K562 (cell line): ENCODE measurements around the gene RBBP8. TPM values are rescaled to one million over a fixed set of nuclear protein-coding genes. Genes with fewer than 3 reads are reported as not detected.

ENCODE experiments used
- ATAC-seq: fragments of 200-7000 bp; cut with Tn5 transposase; 3 replicates; pipeline ENCODE4 v1.9.1; 2020; ENCODE audit warnings: moderate library complexity
- BruUV-seq: library from RNA; stranded (reverse); fragments of 400-500 nt; replicated peaks from 2 replicates; lab custom pipeline; 2021; lab: Mats Ljungman, UMichigan
- CTCF ChIA-PET: fragments of 300-600 bp; formaldehyde crosslinking; extraction: SDS; loops from one replicate; lab custom pipeline; 2021; ENCODE audit warnings: low intra/inter-chr PET ratio; lab: Yijun Ruan, JAX
- POLR2A ChIA-PET: fragments of 300-600, 350-650 bp; sonication (Branson Sonifier 250); formaldehyde crosslinking; extraction: SDS; loops from one replicate; lab custom pipeline; 2021; ENCODE audit warnings: antibody characterized with exemption, inconsistent platforms; lab: Yijun Ruan, JAX
- DNase-seq, 4 experiments: peaks; one replicate each; pipeline versions ENCODE4 v3.0.0 to v3.0.0-alpha.2; 2011 to 2018; ENCODE audit warnings: low spot score in 3 of 4, mixed read lengths in 3 of 4; ENCODE audit errors: extremely low read depth in 1 of 4
- FAIRE-seq: peaks from 2 replicates; lab custom pipeline; 2011; peaks lifted over from hg19 to GRCh38; lab: Jason Lieb, UNC
- H2AFZ ChIP-seq: 2 replicates; pipeline ENCODE4 v1.6.0; 2011; ENCODE audit warnings: low read depth, low read length, control low read depth, inconsistent platforms
- H3K27ac ChIP-seq: fragments of 200-600 bp; 3 replicates; pipeline ENCODE4 v1.8.0; 2011; ENCODE audit warnings: low read depth, mild to moderate bottlenecking, control low read depth, inconsistent platforms, low read length, moderate library complexity, mixed read lengths; ENCODE audit errors: extremely low read depth
- H3K27me3 ChIP-seq, 2 experiments: fragments of 300-600 bp in 1 of 2; 2 replicates in 1 of 2; 3 replicates in 1 of 2; pipeline versions ENCODE4 v1.6.0 to v1.8.0; 2011; ENCODE audit warnings: inconsistent platforms in 2 of 2, low read length in 2 of 2, mild to moderate bottlenecking in 1 of 2, mixed read lengths in 1 of 2, moderate library complexity in 1 of 2; ENCODE audit not compliant: control insufficient read depth in 2 of 2, insufficient read depth in 2 of 2
- H3K36me3 ChIP-seq: fragments of 300-600 bp; 3 replicates; pipeline ENCODE4 v1.8.0; 2011; ENCODE audit warnings: mild to moderate bottlenecking, low read length, inconsistent platforms; ENCODE audit not compliant: control insufficient read depth, insufficient read depth
- H3K4me1 ChIP-seq, 2 experiments: fragments of 200-600 bp in 1 of 2; replicated peaks in 1 of 2; 2 replicates in 1 of 2; 3 replicates in 1 of 2; pipeline versions ENCODE4 v1.5.1 to v1.8.0; 2011; ENCODE audit warnings: inconsistent platforms in 2 of 2, low read length in 2 of 2, mild to moderate bottlenecking in 1 of 2, mixed read lengths in 1 of 2, moderate library complexity in 1 of 2; ENCODE audit not compliant: control insufficient read depth in 2 of 2, insufficient read depth in 2 of 2
- H3K4me2 ChIP-seq: 2 replicates; pipeline ENCODE4 v1.6.1; 2011; ENCODE audit warnings: low read length, control low read depth, inconsistent platforms, mixed read lengths; ENCODE audit not compliant: insufficient read depth
- H3K4me3 ChIP-seq: fragments of 200-600 bp; sonication (generic), shearing (Covaris generic); 2 replicates; pipeline ENCODE4 v1.5.1; 2016; ENCODE audit warnings: control low read depth, inconsistent platforms
- H3K79me2 ChIP-seq: fragments of 200-600 bp; 3 replicates; pipeline ENCODE4 v1.8.0; 2011; ENCODE audit warnings: low read length, inconsistent platforms; ENCODE audit not compliant: control insufficient read depth, insufficient read depth
- H3K9ac ChIP-seq, 2 experiments: 2 replicates each; pipeline versions ENCODE4 v1.6.0 to v1.6.1; 2011; ENCODE audit warnings: low read depth in 2 of 2, low read length in 2 of 2, control low read depth in 1 of 2, inconsistent platforms in 1 of 2, mild to moderate bottlenecking in 1 of 2, mixed read lengths in 1 of 2; ENCODE audit not compliant: insufficient read depth in 1 of 2
- H3K9me1 ChIP-seq: one replicate; pipeline ENCODE4 v1.6.0; 2011; ENCODE audit warnings: inconsistent platforms, mild to moderate bottlenecking, low read length, moderate library complexity; ENCODE audit not compliant: control insufficient read depth, insufficient read depth
- H3K9me3 ChIP-seq: replicated peaks from 2 replicates; pipeline ENCODE4 v1.5.1; 2011; ENCODE audit warnings: low read depth, low read length, inconsistent platforms; ENCODE audit not compliant: control insufficient read depth, insufficient read depth
- H4K20me1 ChIP-seq: replicated peaks from 2 replicates; pipeline ENCODE4 v1.6.1; 2011; ENCODE audit warnings: low read length, inconsistent platforms, mixed read lengths; ENCODE audit not compliant: control insufficient read depth, insufficient read depth
- CHCHD3 ChIP-seq: fragments of 250-450 bp; sonication (Bioruptor Pico); IDR thresholded peaks from 2 replicates; pipeline ENCODE4 v2.1.2; 2022; ENCODE audit warnings: mild to moderate bottlenecking
- JUND ChIP-seq, 2 experiments: IDR thresholded peaks; 2 replicates in 1 of 2; 3 replicates in 1 of 2; pipeline ENCODE4 v1.6.1; 2011; ENCODE audit warnings: borderline replicate concordance in 2 of 2, low read depth in 2 of 2, low read length in 2 of 2, improper control_type of control experiment in 1 of 2, missing biosample characterization in 1 of 2, missing genetic modification characterization in 1 of 2, missing genetic modification reagents in 1 of 2
- SNIP1 ChIP-seq: fragments of 450-650 bp; IDR thresholded peaks from 2 replicates; pipeline ENCODE4 v1.7.1; 2017; ENCODE audit warnings: low read depth, mild to moderate bottlenecking
- SRSF3 ChIP-seq: fragments of 200-400 bp; formaldehyde crosslinking; IDR thresholded peaks from 2 replicates; pipeline ENCODE4 v1.6.1; 2016; ENCODE audit warnings: mild to moderate bottlenecking, low read length, moderate library complexity; ENCODE audit not compliant: insufficient read depth
- STAG1 ChIP-seq: sonication (generic); formaldehyde crosslinking; IDR thresholded peaks from 2 replicates; pipeline ENCODE4 v1.5.0; 2020; ENCODE audit warnings: missing genetic modification reagents, borderline replicate concordance
- U2AF1 ChIP-seq: fragments of 200-400 bp; formaldehyde crosslinking; optimal IDR thresholded peaks from 2 replicates; pipeline ENCODE3; 2017; ENCODE audit warnings: mild to moderate bottlenecking, low read depth, low read length, moderate library complexity
- ZNF780A ChIP-seq: fragments of 250-450 bp; sonication (Bioruptor Pico); IDR thresholded peaks from 2 replicates; pipeline ENCODE4 v1.5.0; 2021; ENCODE audit warnings: mild to moderate bottlenecking
- WGBS: fragments of 100-300 bp; shearing (Covaris generic); methylation state at CpG from one replicate; pipeline ENCODE4 v1.1.6; 2016; ENCODE audit warnings: low coverage, mixed read lengths; ENCODE audit not compliant: insufficient coverage; ENCODE audit errors: missing lambda C conversion rate; 5-methylcytosine and 5-hydroxymethylcytosine counted together
- in situ Hi-C: fragments of 300-500 bp; cut with MboI; formaldehyde crosslinking; loops from 4 replicates; pipeline ENCODE4 v1.15.0; 2018; ENCODE audit warnings: inconsistent platforms, mixed read lengths
- intact Hi-C: fragments of 100-400 bp; cut with micrococcal nuclease; formaldehyde crosslinking; loops from 2 replicates; pipeline ENCODE4 v1.14.2; 2022
- polyA plus RNA-seq, 8 experiments: library from polyadenylated mRNA; depleted of rRNA in 4 of 8; stranded (reverse) in 5 of 8; unstranded in 3 of 8; fragments of >200 nt; fragmentation: Nextera tagmentation in 2 of 8; fragmentation: Illumina TruSeq in 1 of 8; extraction: Ambion mirVana in 2 of 8; extraction: Trizol in 1 of 8; gene quantifications; 2 replicates each; pipeline versions ENCODE4 v1.2.1 to v1.2.3, GENCODE V29; 2011 to 2014; ENCODE audit warnings: inconsistent platforms in 1 of 8, missing spikeins in 1 of 8
- total RNA-seq, 7 experiments: library from RNA; depleted of rRNA in 6 of 7; stranded (reverse); fragments of >200 nt in 6 of 7; fragmentation: Illumina TruSeq in 2 of 7; extraction: Trizol in 2 of 7; gene quantifications; 2 replicates each; pipeline versions ENCODE4 v1.2.1 to v1.2.3, GENCODE V29; 2011 to 2021; ENCODE audit warnings: low replicate concordance in 1 of 7
- TF ChIP-seq, protein P1 (sequence below): fragments of 450-650 bp; IDR thresholded peaks from 2 replicates; pipeline ENCODE4 v1.6.1; 2016; ENCODE audit warnings: mild to moderate bottlenecking, moderate library complexity
- TF ChIP-seq, protein P2 (sequence below): fragments of 250-450 bp; sonication (Bioruptor Pico); IDR thresholded peaks from 2 replicates; pipeline ENCODE4 v1.5.0; 2020; ENCODE audit warnings: mild to moderate bottlenecking

The RBBP8 gene
- total and polyA plus RNA-seq, 9 of the 15 experiments (the other 6 are each of a cell fraction or from before 2014, with no cell fraction given) = 28.4 to 63.1 (median 48.9) TPM

DNA sequence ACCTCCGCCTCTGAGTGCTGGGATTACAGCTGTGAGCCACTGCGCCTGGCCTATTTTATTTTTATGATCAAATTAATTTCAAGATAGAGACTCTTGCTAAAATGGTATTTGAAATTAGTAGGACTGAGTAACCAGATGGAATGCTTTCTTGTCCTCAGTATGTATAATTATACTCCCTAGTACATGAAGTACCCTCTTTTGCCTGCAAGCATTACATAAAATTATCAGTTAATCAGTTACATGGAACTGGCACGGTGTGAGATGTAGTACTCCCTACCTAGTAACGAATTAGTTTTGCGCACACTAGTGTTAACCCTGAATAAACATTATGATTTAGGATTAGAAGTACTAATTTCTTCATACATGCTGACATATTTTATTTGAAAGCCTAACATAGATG, 41.6 kb downstream of the RBBP8 start:
- H2AFZ ChIP-seq = no peak overlapping the region
- CTCF ChIA-PET = interaction anchor here (0.7 kb wide), 1 partner anchor 404 kb away, joined by 3 read pairs; no protein-coding TSS in a partner anchor
- H3K9me1 ChIP-seq = no peaks in the 10 kb centered on the region
- intact Hi-C loops = loop anchor here (5.0 kb wide), 1 partner anchor 42 kb away; the partner anchor contains the start of gene RBBP8
- no peaks in the 10 kb centered on the region for H3K27me3 ChIP-seq
- no peak for ATAC-seq
- in situ Hi-C loops = no loop called here
- peaks cover 78% of the 10 kb centered on the region; the same call in 2 of the 3 replicates for H3K36me3 ChIP-seq
- no peak overlapping the region for H3K4me3 ChIP-seq
- WGBS = 92% methylated on average over 5 of the region's 5 CpGs
- no peak overlapping the region for H3K4me2 ChIP-seq
- H3K79me2 ChIP-seq = no peaks in the 10 kb centered on the region
- POLR2A ChIA-PET = no interaction called here
- no peak overlapping the region for H3K9ac ChIP-seq
- no peaks in the 10 kb centered on the region for H4K20me1 ChIP-seq
- DNase-seq = no peak
- FAIRE-seq = no peak
- no peak overlapping the region for H3K27ac ChIP-seq
- H3K4me1 ChIP-seq = peaks cover 0 to 6% of the 10 kb centered on the region in 2 experiments; a peak in 2 of 5 replicates
- no peaks in the 10 kb centered on the region for H3K9me3 ChIP-seq
- no TSS peak for BruUV-seq
- TF ChIP-seq CHCHD3 (CRISPR knock-in tag) (no peak), JUND (IDR thresholded peaks at IDR 0.05; ENCODE audit: borderline replicate concordance, low read depth, low read length) (no peak), JUND (tag; IDR thresholded peaks at IDR 0.05; ENCODE audit: borderline replicate concordance, low read depth, low read length) (no peak), SRSF3 (no peak), STAG1 (CRISPR knock-in tag) (no peak), U2AF1 (no peak), SNIP1 (no peak), ZNF780A (CRISPR knock-in tag) (no peak)
- TF ChIP-seq, protein P1, sequence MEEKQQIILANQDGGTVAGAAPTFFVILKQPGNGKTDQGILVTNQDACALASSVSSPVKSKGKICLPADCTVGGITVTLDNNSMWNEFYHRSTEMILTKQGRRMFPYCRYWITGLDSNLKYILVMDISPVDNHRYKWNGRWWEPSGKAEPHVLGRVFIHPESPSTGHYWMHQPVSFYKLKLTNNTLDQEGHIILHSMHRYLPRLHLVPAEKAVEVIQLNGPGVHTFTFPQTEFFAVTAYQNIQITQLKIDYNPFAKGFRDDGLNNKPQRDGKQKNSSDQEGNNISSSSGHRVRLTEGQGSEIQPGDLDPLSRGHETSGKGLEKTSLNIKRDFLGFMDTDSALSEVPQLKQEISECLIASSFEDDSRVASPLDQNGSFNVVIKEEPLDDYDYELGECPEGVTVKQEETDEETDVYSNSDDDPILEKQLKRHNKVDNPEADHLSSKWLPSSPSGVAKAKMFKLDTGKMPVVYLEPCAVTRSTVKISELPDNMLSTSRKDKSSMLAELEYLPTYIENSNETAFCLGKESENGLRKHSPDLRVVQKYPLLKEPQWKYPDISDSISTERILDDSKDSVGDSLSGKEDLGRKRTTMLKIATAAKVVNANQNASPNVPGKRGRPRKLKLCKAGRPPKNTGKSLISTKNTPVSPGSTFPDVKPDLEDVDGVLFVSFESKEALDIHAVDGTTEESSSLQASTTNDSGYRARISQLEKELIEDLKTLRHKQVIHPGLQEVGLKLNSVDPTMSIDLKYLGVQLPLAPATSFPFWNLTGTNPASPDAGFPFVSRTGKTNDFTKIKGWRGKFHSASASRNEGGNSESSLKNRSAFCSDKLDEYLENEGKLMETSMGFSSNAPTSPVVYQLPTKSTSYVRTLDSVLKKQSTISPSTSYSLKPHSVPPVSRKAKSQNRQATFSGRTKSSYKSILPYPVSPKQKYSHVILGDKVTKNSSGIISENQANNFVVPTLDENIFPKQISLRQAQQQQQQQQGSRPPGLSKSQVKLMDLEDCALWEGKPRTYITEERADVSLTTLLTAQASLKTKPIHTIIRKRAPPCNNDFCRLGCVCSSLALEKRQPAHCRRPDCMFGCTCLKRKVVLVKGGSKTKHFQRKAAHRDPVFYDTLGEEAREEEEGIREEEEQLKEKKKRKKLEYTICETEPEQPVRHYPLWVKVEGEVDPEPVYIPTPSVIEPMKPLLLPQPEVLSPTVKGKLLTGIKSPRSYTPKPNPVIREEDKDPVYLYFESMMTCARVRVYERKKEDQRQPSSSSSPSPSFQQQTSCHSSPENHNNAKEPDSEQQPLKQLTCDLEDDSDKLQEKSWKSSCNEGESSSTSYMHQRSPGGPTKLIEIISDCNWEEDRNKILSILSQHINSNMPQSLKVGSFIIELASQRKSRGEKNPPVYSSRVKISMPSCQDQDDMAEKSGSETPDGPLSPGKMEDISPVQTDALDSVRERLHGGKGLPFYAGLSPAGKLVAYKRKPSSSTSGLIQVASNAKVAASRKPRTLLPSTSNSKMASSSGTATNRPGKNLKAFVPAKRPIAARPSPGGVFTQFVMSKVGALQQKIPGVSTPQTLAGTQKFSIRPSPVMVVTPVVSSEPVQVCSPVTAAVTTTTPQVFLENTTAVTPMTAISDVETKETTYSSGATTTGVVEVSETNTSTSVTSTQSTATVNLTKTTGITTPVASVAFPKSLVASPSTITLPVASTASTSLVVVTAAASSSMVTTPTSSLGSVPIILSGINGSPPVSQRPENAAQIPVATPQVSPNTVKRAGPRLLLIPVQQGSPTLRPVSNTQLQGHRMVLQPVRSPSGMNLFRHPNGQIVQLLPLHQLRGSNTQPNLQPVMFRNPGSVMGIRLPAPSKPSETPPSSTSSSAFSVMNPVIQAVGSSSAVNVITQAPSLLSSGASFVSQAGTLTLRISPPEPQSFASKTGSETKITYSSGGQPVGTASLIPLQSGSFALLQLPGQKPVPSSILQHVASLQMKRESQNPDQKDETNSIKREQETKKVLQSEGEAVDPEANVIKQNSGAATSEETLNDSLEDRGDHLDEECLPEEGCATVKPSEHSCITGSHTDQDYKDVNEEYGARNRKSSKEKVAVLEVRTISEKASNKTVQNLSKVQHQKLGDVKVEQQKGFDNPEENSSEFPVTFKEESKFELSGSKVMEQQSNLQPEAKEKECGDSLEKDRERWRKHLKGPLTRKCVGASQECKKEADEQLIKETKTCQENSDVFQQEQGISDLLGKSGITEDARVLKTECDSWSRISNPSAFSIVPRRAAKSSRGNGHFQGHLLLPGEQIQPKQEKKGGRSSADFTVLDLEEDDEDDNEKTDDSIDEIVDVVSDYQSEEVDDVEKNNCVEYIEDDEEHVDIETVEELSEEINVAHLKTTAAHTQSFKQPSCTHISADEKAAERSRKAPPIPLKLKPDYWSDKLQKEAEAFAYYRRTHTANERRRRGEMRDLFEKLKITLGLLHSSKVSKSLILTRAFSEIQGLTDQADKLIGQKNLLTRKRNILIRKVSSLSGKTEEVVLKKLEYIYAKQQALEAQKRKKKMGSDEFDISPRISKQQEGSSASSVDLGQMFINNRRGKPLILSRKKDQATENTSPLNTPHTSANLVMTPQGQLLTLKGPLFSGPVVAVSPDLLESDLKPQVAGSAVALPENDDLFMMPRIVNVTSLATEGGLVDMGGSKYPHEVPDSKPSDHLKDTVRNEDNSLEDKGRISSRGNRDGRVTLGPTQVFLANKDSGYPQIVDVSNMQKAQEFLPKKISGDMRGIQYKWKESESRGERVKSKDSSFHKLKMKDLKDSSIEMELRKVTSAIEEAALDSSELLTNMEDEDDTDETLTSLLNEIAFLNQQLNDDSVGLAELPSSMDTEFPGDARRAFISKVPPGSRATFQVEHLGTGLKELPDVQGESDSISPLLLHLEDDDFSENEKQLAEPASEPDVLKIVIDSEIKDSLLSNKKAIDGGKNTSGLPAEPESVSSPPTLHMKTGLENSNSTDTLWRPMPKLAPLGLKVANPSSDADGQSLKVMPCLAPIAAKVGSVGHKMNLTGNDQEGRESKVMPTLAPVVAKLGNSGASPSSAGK = no peak
- TF ChIP-seq, protein P2, sequence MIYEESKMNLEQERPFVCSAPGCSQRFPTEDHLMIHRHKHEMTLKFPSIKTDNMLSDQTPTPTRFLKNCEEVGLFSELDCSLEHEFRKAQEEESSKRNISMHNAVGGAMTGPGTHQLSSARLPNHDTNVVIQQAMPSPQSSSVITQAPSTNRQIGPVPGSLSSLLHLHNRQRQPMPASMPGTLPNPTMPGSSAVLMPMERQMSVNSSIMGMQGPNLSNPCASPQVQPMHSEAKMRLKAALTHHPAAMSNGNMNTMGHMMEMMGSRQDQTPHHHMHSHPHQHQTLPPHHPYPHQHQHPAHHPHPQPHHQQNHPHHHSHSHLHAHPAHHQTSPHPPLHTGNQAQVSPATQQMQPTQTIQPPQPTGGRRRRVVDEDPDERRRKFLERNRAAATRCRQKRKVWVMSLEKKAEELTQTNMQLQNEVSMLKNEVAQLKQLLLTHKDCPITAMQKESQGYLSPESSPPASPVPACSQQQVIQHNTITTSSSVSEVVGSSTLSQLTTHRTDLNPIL (CRISPR knock-in tag) = no peak
